SU-DHL-6 (cell line): ENCODE data around the gene BIK.

Source experiments
- H2AFZ ChIP-seq: fragments of 200-600 bp; sonication (generic); 2 replicates; pipeline ENCODE4 v1.6.1; 2014; ENCODE audit warnings: low read depth, mild to moderate bottlenecking, moderate library complexity, mixed read lengths, antibody characterized with exemption, low read length; ENCODE audit not compliant: severe bottlenecking
- H3F3A ChIP-seq: fragments of 200-600 bp; shearing (Covaris generic); 2 replicates; pipeline ENCODE4 v1.6.0; 2016; ENCODE audit warnings: antibody characterized with exemption, mild to moderate bottlenecking; ENCODE audit not compliant: insufficient read depth
- H3K27ac ChIP-seq: fragments of 200-600 bp; sonication (generic); 2 replicates; pipeline ENCODE4 v1.5.1; 2016; ENCODE audit warnings: low read depth, mild to moderate bottlenecking, low read length, moderate library complexity, mixed read lengths
- H3K27me3 ChIP-seq: fragments of 200-600 bp; sonication (generic), shearing (Covaris generic); 2 replicates; pipeline ENCODE4 v1.6.0; 2014; ENCODE audit warnings: mild to moderate bottlenecking, low read length
- H3K36me3 ChIP-seq: fragments of 200-600 bp; sonication (generic); 2 replicates; pipeline ENCODE4 v1.6.1; 2014; ENCODE audit warnings: mild to moderate bottlenecking, low read length, mixed read lengths
- H3K4me2 ChIP-seq: fragments of 300-600, 200-600 bp; shearing (Covaris generic), sonication (generic); 2 replicates; pipeline ENCODE4 v1.6.0; 2014; ENCODE audit warnings: low read length, low read depth, mild to moderate bottlenecking; ENCODE audit not compliant: poor library complexity, severe bottlenecking
- H3K4me3 ChIP-seq: fragments of 200-600 bp; sonication (generic); 2 replicates; pipeline ENCODE4 v1.5.1; 2014; ENCODE audit warnings: antibody characterized with exemption, low read length, mild to moderate bottlenecking, mixed read lengths; ENCODE audit not compliant: insufficient read depth, poor library complexity, severe bottlenecking
- H3K79me2 ChIP-seq: fragments of 200-600 bp; sonication (generic); 2 replicates; pipeline ENCODE4 v1.6.1; 2014; ENCODE audit warnings: mild to moderate bottlenecking, low read length, moderate library complexity; ENCODE audit not compliant: insufficient read depth
- H3K9ac ChIP-seq: fragments of 200-600 bp; sonication (generic); 2 replicates; pipeline ENCODE4 v1.7.0; 2014; ENCODE audit warnings: mild to moderate bottlenecking, low read length
- H3K9me2 ChIP-seq: fragments of 200-600 bp; sonication (generic); replicated peaks from 2 replicates; pipeline ENCODE4 v1.6.1; 2014; ENCODE audit warnings: low read length; ENCODE audit not compliant: insufficient read depth
- H3K9me3 ChIP-seq: fragments of 200-600 bp; sonication (generic); 2 replicates; pipeline ENCODE4 v1.6.1; 2014; ENCODE audit warnings: low read length, mixed read lengths; ENCODE audit not compliant: insufficient read depth
- H4K20me1 ChIP-seq: fragments of 200-600 bp; sonication (generic); 2 replicates; pipeline ENCODE4 v1.6.1; 2014; ENCODE audit warnings: low read depth, mild to moderate bottlenecking, antibody characterized with exemption, low read length, moderate library complexity, mixed read lengths
- CTCF ChIP-seq: fragments of 200-600 bp; sonication (generic); IDR thresholded peaks from one replicate; pipeline ENCODE4 v1.5.1; 2017; ENCODE audit warnings: antibody characterized with exemption, mild to moderate bottlenecking, low read length, moderate library complexity; ENCODE audit not compliant: insufficient read depth, poor library complexity, severe bottlenecking
- EZH2phosphoT487 ChIP-seq: fragments of 200-600 bp; sonication (generic), shearing (Covaris generic); conservative IDR thresholded peaks from 2 replicates; pipeline ENCODE4 v1.6.1; 2018; ENCODE audit warnings: mild to moderate bottlenecking, antibody characterized with exemption, low read length, moderate library complexity, mixed read lengths

The BIK gene

GRCh38 chr22:43134553-43134952, 24.0 kb downstream of the BIK start:
- no peak for TF ChIP-seq CTCF
- TF ChIP-seq EZH2phosphoT487 = no peak
- Histone ChIP-seq H3K9ac (no peak overlapping the region), H3K79me2 (no peaks in the 10 kb centered on the region), H3F3A (no peaks in the 10 kb centered on the region), H3K4me3 (no peak overlapping the region), H3K36me3 (no peaks in the 10 kb centered on the region), H4K20me1 (no peaks in the 10 kb centered on the region), H2AFZ (no peak overlapping the region), H3K9me2 (no peaks in the 10 kb centered on the region), H3K4me2 (no peak overlapping the region), H3K27ac (no peak overlapping the region), H3K9me3 (no peaks in the 10 kb centered on the region), H3K27me3 (no peaks in the 10 kb centered on the region)

DNA sequence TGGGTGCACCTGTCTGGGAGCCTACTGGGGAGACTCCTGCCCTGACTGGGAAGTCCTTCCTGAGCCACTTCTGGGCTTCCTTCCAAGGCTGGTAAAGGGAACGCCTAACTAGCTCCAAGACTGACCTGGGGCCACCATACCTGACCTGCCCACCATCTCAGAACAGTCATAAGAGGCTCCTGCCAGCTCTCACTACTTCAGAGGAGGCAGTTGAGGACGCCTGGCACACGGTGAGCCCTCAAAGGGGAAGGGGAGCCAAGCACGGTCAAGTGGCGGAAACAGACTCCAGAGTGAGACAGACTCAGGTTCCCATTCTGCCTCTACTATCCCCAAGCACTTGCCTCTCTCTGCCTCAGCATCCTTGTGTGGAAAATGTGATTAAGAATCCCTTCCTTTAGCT, 25.0 kb downstream of the BIK start:
- Histone ChIP-seq H3K9me2 (no peaks in the 10 kb centered on the region), H4K20me1 (no peaks in the 10 kb centered on the region), H3K27me3 (no peaks in the 10 kb centered on the region), H3K36me3 (no peaks in the 10 kb centered on the region), H3K27ac (no peak overlapping the region), H3K9me3 (no peaks in the 10 kb centered on the region), H3K9ac (no peak overlapping the region), H3K79me2 (no peaks in the 10 kb centered on the region), H3K4me3 (no peak overlapping the region), H3K4me2 (no peak overlapping the region), H3F3A (no peaks in the 10 kb centered on the region), H2AFZ (no peak overlapping the region)
- TF ChIP-seq CTCF (no peak), EZH2phosphoT487 (no peak)

- Histone ChIP-seq H4K20me1 (no peaks in the 10 kb centered on the region), H3K4me3 (no peak overlapping the region), H3K79me2 (no peaks in the 10 kb centered on the region), H3K27me3 (no peaks in the 10 kb centered on the region), H3K9ac (no peak overlapping the region), H3K36me3 (no peaks in the 10 kb centered on the region), H3K9me3 (no peaks in the 10 kb centered on the region), H2AFZ (no peak overlapping the region), H3K9me2 (no peaks in the 10 kb centered on the region), H3K27ac (no peak overlapping the region), H3F3A (no peaks in the 10 kb centered on the region), H3K4me2 (no peak overlapping the region)
- TF ChIP-seq CTCF (peak; percentile 82), EZH2phosphoT487 (no peak)
Measured at GRCh38 chr22:43136255-43136654, 25.7 kb downstream of the BIK start.

DNA sequence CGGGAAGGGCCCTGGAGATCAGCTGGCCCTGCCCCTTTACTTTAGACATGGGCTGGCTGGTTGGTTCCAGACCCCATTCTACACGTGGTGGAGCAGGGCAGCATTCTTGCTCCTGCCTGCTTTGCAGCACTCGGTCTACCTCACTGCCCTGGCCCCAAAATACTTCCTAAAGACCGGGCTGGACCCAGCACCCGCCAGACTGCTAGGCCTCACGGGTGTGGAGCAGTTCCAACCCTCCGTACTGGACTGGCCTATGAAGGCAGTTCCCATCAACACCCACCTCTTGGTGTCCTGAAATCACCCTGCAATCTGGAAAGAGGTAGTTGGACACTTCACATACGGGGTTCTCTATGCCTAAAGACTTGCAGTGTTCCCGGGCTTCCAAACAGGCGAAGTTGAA, 26.3 kb downstream of the BIK start:
- TF ChIP-seq EZH2phosphoT487 (no peak), CTCF (no peak)
- no peak overlapping the region for H3K4me3 ChIP-seq
- no peaks in the 10 kb centered on the region for H3K36me3 ChIP-seq
- H4K20me1 ChIP-seq = no peaks in the 10 kb centered on the region
- no peak overlapping the region for H3K9ac ChIP-seq
- H3K4me2 ChIP-seq = no peak overlapping the region
- H2AFZ ChIP-seq = no peak overlapping the region
- no peaks in the 10 kb centered on the region for H3F3A ChIP-seq
- H3K27me3 ChIP-seq = no peaks in the 10 kb centered on the region
- H3K79me2 ChIP-seq = no peaks in the 10 kb centered on the region
- H3K27ac ChIP-seq = no peak overlapping the region
- no peaks in the 10 kb centered on the region for H3K9me3 ChIP-seq
- no peaks in the 10 kb centered on the region for H3K9me2 ChIP-seq
